HepG2 (cell line): ENCODE results near the gene CHKA. TPM values are rescaled to one million over a fixed set of nuclear protein-coding genes. Genes with fewer than 3 reads are reported as not detected.

Experiments used
- ARID4A ChIP-seq: sonication (generic); formaldehyde crosslinking; IDR thresholded peaks from 2 replicates; pipeline ENCODE4 v1.5.0; 2020; ENCODE audit warnings: mild to moderate bottlenecking, missing genetic modification reagents, borderline replicate concordance
- BRD4 ChIP-seq: sonication (generic); formaldehyde crosslinking; IDR thresholded peaks from 2 replicates; pipeline ENCODE4 v1.4.0; 2020; ENCODE audit warnings: missing genetic modification reagents
- ELF4 ChIP-seq: sonication (generic); formaldehyde crosslinking; IDR thresholded peaks from 2 replicates; pipeline ENCODE4 v1.5.0; 2020; ENCODE audit warnings: missing genetic modification reagents, mild to moderate bottlenecking, moderate library complexity, borderline replicate concordance
- HMG20A ChIP-seq: IDR thresholded peaks from 2 replicates; pipeline ENCODE4 v1.6.1; 2016; ENCODE audit warnings: borderline replicate concordance
- MBNL3 ChIP-seq: fragments of 250-450 bp; sonication (Bioruptor Pico); conservative IDR thresholded peaks from 2 replicates; pipeline ENCODE4 v1.8.0; 2022; ENCODE audit warnings: mild to moderate bottlenecking, inconsistent platforms
- RAD51 ChIP-seq: fragments of 450-650 bp; IDR thresholded peaks from 2 replicates; pipeline ENCODE4 v1.6.1; 2016; ENCODE audit warnings: borderline replicate concordance
- RFX5 ChIP-seq: IDR thresholded peaks from 2 replicates; pipeline ENCODE4 v1.6.1; 2011; ENCODE audit warnings: low read depth, low read length, improper control_type of control experiment
- SNAPC2 ChIP-seq: sonication (generic); formaldehyde crosslinking; IDR thresholded peaks from 2 replicates; pipeline ENCODE4 v1.8.1; 2022; ENCODE audit warnings: mild to moderate bottlenecking, missing genetic modification reagents
- ZBTB40 ChIP-seq, 2 experiments: fragments of 450-650 bp in 1 of 2; sonication (generic) in 1 of 2; formaldehyde crosslinking in 1 of 2; IDR thresholded peaks; 2 replicates each; pipeline versions ENCODE4 v1.6.1 to v1.8.0; 2016 to 2022; ENCODE audit warnings: antibody characterized with exemption in 1 of 2, mild to moderate bottlenecking in 1 of 2, missing genetic modification reagents in 1 of 2
- ZNF383 ChIP-seq: sonication (generic); formaldehyde crosslinking; IDR thresholded peaks from 2 replicates; pipeline ENCODE4 v1.4.0; 2020; ENCODE audit warnings: missing genetic modification reagents, mild to moderate bottlenecking, borderline replicate concordance
- ZNF549 ChIP-seq: sonication (generic); formaldehyde crosslinking; IDR thresholded peaks from 2 replicates; pipeline ENCODE4 v1.5.0; 2020; ENCODE audit warnings: missing genetic modification reagents
- ZNF552 ChIP-seq: sonication (generic); formaldehyde crosslinking; IDR thresholded peaks from 2 replicates; pipeline ENCODE4 v1.9.0; 2022; ENCODE audit warnings: missing genetic modification reagents, mild to moderate bottlenecking, borderline replicate concordance
- polyA plus RNA-seq, 8 experiments: library from polyadenylated mRNA; depleted of rRNA in 3 of 8; stranded (reverse) in 7 of 8; unstranded in 1 of 8; fragments of >200 nt; fragmentation: Illumina TruSeq in 4 of 8; extraction: Trizol in 4 of 8; gene quantifications; 2 replicates each; pipeline versions ENCODE4 v1.2.1 to v1.2.3, GENCODE V29; 2011 to 2016; ENCODE audit warnings: low read depth in 4 of 8, missing spikeins in 1 of 8, mixed read lengths in 1 of 8; ENCODE audit not compliant: insufficient read depth in 1 of 8
- total RNA-seq, 5 experiments: library from RNA; depleted of rRNA; stranded (reverse); fragments of >200 nt; fragmentation: Illumina TruSeq; extraction: Trizol; gene quantifications; 2 replicates each; pipeline ENCODE4 v1.2.3, GENCODE V29; 2016; ENCODE audit warnings: low read depth in 1 of 5
- TF ChIP-seq, protein P1 (sequence below): sonication (generic); formaldehyde crosslinking; IDR thresholded peaks from 2 replicates; pipeline ENCODE4 v1.4.0; 2020; ENCODE audit warnings: mild to moderate bottlenecking, missing genetic modification reagents

Gene CHKA
- total and polyA plus RNA-seq, 2 of the 13 experiments (the other 11 are each of a cell fraction or from before 2014, with no cell fraction given) = 71.6 to 92.7 TPM

GRCh38 chr11:68128682-68129327 is 7.6 kb upstream of the CHKA start (continued):
- TF ChIP-seq ZBTB40 (IDR thresholded peaks at IDR 0.05) (no peak), ZBTB40 (CRISPR knock-in tag; IDR thresholded peaks at IDR 0.05) (no peak), SNAPC2 (CRISPR knock-in tag) (no peak), ZNF549 (CRISPR knock-in tag) (no peak), ELF4 (CRISPR knock-in tag) (0 out of 2 replicates have a peak, but pooled peaks have one; percentile 17), ARID4A (CRISPR knock-in tag) (0 out of 2 replicates have a peak, but pooled peaks have one; percentile 51), ZNF552 (CRISPR knock-in tag) (no peak), ZNF383 (no peak), BRD4 (CRISPR knock-in tag) (peak; percentile 20; the same call in 1 of the 2 replicates), RFX5 (no peak), RAD51 (no peak), MBNL3 (CRISPR knock-in tag) (no peak), HMG20A (peak; percentile 41; the same call in 1 of the 2 replicates)
- TF ChIP-seq, protein P1, sequence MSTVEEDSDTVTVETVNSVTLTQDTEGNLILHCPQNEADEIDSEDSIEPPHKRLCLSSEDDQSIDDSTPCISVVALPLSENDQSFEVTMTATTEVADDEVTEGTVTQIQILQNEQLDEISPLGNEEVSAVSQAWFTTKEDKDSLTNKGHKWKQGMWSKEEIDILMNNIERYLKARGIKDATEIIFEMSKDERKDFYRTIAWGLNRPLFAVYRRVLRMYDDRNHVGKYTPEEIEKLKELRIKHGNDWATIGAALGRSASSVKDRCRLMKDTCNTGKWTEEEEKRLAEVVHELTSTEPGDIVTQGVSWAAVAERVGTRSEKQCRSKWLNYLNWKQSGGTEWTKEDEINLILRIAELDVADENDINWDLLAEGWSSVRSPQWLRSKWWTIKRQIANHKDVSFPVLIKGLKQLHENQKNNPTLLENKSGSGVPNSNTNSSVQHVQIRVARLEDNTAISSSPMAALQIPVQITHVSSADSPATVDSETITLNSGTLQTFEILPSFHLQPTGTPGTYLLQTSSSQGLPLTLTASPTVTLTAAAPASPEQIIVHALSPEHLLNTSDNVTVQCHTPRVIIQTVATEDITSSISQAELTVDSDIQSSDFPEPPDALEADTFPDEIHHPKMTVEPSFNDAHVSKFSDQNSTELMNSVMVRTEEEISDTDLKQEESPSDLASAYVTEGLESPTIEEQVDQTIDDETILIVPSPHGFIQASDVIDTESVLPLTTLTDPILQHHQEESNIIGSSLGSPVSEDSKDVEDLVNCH = no peak
